DND-41 (cell line): ENCODE data around the gene MAGI1.

ENCODE experiments used
- ATAC-seq: fragments of 200-7000 bp; cut with Tn5 transposase; 3 replicates; pipeline ENCODE4 v1.9.1; 2021; ENCODE audit warnings: low read depth; ENCODE audit not compliant: insufficient read depth
- DNase-seq: peaks from one replicate; pipeline ENCODE4 v3.0.0-alpha.2; 2020
- H2AFZ ChIP-seq: 2 replicates; pipeline ENCODE4 v1.6.0; 2012; ENCODE audit warnings: low read depth, low read length
- H3K27ac ChIP-seq: 2 replicates; pipeline ENCODE4 v1.5.1; 2012; ENCODE audit warnings: low read length, inconsistent platforms
- H3K27me3 ChIP-seq: fragments of 200-600 bp; sonication (generic); 2 replicates; pipeline ENCODE4 v1.6.0; 2012; ENCODE audit warnings: low read length, mild to moderate bottlenecking, inconsistent platforms; ENCODE audit not compliant: insufficient read depth, poor library complexity
- H3K36me3 ChIP-seq: 2 replicates; pipeline ENCODE4 v1.5.1; 2012; ENCODE audit warnings: low read length, inconsistent platforms; ENCODE audit not compliant: insufficient read depth
- H3K4me1 ChIP-seq: 2 replicates; pipeline ENCODE4 v1.5.1; 2012; ENCODE audit warnings: mild to moderate bottlenecking, low read length; ENCODE audit not compliant: insufficient read depth
- H3K4me2 ChIP-seq: 2 replicates; pipeline ENCODE4 v1.6.0; 2012; ENCODE audit warnings: mild to moderate bottlenecking, moderate library complexity, low read length, inconsistent platforms; ENCODE audit not compliant: insufficient read depth
- H3K4me3 ChIP-seq, 2 experiments: fragments of 200-600 bp in 1 of 2; shearing (Covaris generic) in 1 of 2; 2 replicates each; pipeline ENCODE4 v1.5.1; 2012 to 2016; ENCODE audit warnings: inconsistent platforms in 2 of 2, low read length in 2 of 2, mild to moderate bottlenecking in 2 of 2, low read depth in 1 of 2, moderate library complexity in 1 of 2
- H3K79me2 ChIP-seq: 2 replicates; pipeline ENCODE4 v1.6.0; 2012; ENCODE audit warnings: low read length, inconsistent platforms; ENCODE audit not compliant: insufficient read depth
- H3K9ac ChIP-seq: 2 replicates; pipeline ENCODE4 v1.6.0; 2012; ENCODE audit warnings: low read depth, mild to moderate bottlenecking, inconsistent platforms, low read length, moderate library complexity
- H3K9me3 ChIP-seq: 2 replicates; pipeline ENCODE4 v1.5.1; 2012; ENCODE audit warnings: low read length, moderate library complexity, mild to moderate bottlenecking, inconsistent platforms; ENCODE audit not compliant: insufficient read depth, severe bottlenecking
- H4K20me1 ChIP-seq: 2 replicates; pipeline ENCODE4 v1.6.0; 2012; ENCODE audit warnings: low read length; ENCODE audit not compliant: insufficient read depth
- CTCF ChIP-seq: IDR thresholded peaks from 2 replicates; pipeline ENCODE4 v1.5.1; 2012; ENCODE audit warnings: borderline replicate concordance, low read length, moderate library complexity, mild to moderate bottlenecking; ENCODE audit not compliant: poor library complexity, severe bottlenecking; ENCODE audit errors: extremely low read depth
- EZH2 ChIP-seq: IDR thresholded peaks from 3 replicates; pipeline ENCODE4 v1.6.1; 2012; ENCODE audit warnings: borderline replicate concordance, low read depth, mild to moderate bottlenecking, moderate library complexity, low read length, inconsistent platforms; ENCODE audit not compliant: severe bottlenecking

The MAGI1 gene

GRCh38 chr3:65339192-65339740, 699.5 kb downstream of the MAGI1 start:
- Histone ChIP-seq H3K27me3 (no peaks in the 10 kb centered on the region), H4K20me1 (no peaks in the 10 kb centered on the region), H3K4me3 (no peak overlapping the region), H3K4me2 (no peak overlapping the region), H3K4me1 (no peaks in the 10 kb centered on the region), H2AFZ (no peak overlapping the region), H3K27ac (no peak overlapping the region), H3K79me2 (no peaks in the 10 kb centered on the region), H3K9me3 (no peaks in the 10 kb centered on the region), H3K9ac (no peak overlapping the region), H3K36me3 (no peaks in the 10 kb centered on the region)
- no peak for ATAC-seq
- DNase-seq: no peak
- TF ChIP-seq CTCF (no peak), EZH2 (no peak)

GRCh38 chr3:65338571-65338970, 700.1 kb downstream of the MAGI1 start:
- H3K79me2 ChIP-seq: no peaks in the 10 kb centered on the region
- H3K4me2 ChIP-seq: no peak overlapping the region
- DNase-seq: no peak
- H3K9me3 ChIP-seq: no peaks in the 10 kb centered on the region
- no peaks in the 10 kb centered on the region for H3K4me1 ChIP-seq
- H4K20me1 ChIP-seq: no peaks in the 10 kb centered on the region
- no peaks in the 10 kb centered on the region for H3K27me3 ChIP-seq
- no peak for ATAC-seq
- no peak overlapping the region for H3K9ac ChIP-seq
- no peak overlapping the region for H2AFZ ChIP-seq
- no peak overlapping the region for H3K27ac ChIP-seq
- H3K4me3 ChIP-seq: no peak overlapping the region
- TF ChIP-seq EZH2: no peak
- TF ChIP-seq CTCF: no peak
- H3K36me3 ChIP-seq: no peaks in the 10 kb centered on the region

- Histone ChIP-seq H3K27ac (no peak overlapping the region), H3K9me3 (no peaks in the 10 kb centered on the region), H3K4me1 (no peaks in the 10 kb centered on the region), H3K9ac (no peak overlapping the region), H3K79me2 (no peaks in the 10 kb centered on the region), H4K20me1 (no peaks in the 10 kb centered on the region), H3K4me3 (no peak overlapping the region), H3K36me3 (no peaks in the 10 kb centered on the region), H3K4me2 (no peak overlapping the region), H2AFZ (no peak overlapping the region), H3K27me3 (no peaks in the 10 kb centered on the region)
- TF ChIP-seq CTCF: no peak
- TF ChIP-seq EZH2: no peak
- no peak for ATAC-seq
- DNase-seq: no peak
Observed at GRCh38 chr3:65335587-65335986, 703.1 kb downstream of the MAGI1 start.
